GM21619 (cell line): Measurements from ENCODE around the gene GRIK2.

Experiments
- ATAC-seq: cut with Tn5 transposase; IDR thresholded peaks from one replicate; pipeline ENCODE4 v1.9.1; 2021; ENCODE audit not compliant: unreplicated experiment

Gene GRIK2

DNA sequence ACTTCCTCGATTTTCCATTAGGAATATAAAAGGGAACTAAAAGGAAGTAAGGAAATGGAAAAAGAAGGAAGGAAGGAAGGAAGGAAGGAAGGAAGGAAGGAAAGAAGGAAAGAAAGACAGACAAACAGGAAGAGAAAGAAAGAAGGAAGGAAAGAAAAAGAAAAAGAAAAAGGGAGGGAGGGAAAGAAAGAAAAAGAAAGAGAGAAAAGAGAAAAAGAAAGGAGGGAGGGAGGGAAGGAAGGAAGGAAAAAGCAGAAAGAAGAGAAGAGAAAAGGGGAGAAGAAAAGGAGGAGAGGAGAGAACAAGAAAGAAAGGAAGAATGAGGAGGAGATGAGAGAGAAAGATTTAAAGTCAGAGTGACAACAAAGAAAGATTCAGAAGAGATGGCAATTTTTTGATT lies 724.5 kb downstream of the GRIK2 start:
- ATAC-seq, result no peak
